ENCODE results near the gene MAP3K20. TPM values are rescaled to one million over a fixed set of nuclear protein-coding genes. Genes with fewer than 3 reads are reported as not detected.

Gene MAP3K20
- total RNA-seq, 1 donor, result 68.2 TPM

- no peak overlapping the region for H3K4me3 ChIP-seq (ENCODE audit: low read depth, low read length)
- TF ChIP-seq CTCF (IDR thresholded peaks at IDR 0.05; ENCODE audit: insufficient read depth, low read length), result no peak
- DNase-seq (ENCODE audit: low read depth), result peak; percentile 10
These were observed 212.9 kb downstream of the MAP3K20 start for GRCh38 chr2:173288561-173288960.

- peak; percentile 62 for DNase-seq (ENCODE audit: low read depth)
- TF ChIP-seq CTCF (IDR thresholded peaks at IDR 0.05; ENCODE audit: insufficient read depth, low read length), result no peak
- no peak overlapping the region for H3K4me3 ChIP-seq (ENCODE audit: low read depth, low read length)
These were observed 214.4 kb downstream of the MAP3K20 start for GRCh38 chr2:173290046-173290445.

DNA sequence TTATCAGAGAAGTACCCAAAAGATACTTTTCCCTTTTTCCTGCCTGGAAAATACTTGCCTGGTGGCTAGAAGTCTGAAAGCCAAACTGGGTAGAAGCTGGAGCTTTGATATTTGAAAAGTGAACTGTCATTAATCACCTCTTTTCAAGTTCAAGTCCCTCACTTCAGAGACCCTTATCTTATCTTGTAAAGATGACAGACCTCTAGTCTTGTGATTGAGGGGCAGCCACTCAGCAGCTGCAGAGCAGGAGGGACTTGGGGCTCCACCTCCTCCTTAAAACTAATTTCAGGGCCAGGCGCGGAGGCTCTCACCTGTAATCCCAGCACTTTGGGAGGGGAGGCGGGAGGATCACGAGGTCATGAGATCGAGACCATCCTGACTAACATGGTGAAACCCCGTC, 214.9 kb downstream of the MAP3K20 start:
- TF ChIP-seq CTCF (IDR thresholded peaks at IDR 0.05; ENCODE audit: insufficient read depth, low read length), result no peak
- DNase-seq (ENCODE audit: low read depth), result no peak
- H3K4me3 ChIP-seq (ENCODE audit: low read depth, low read length), result no peak overlapping the region

DNA sequence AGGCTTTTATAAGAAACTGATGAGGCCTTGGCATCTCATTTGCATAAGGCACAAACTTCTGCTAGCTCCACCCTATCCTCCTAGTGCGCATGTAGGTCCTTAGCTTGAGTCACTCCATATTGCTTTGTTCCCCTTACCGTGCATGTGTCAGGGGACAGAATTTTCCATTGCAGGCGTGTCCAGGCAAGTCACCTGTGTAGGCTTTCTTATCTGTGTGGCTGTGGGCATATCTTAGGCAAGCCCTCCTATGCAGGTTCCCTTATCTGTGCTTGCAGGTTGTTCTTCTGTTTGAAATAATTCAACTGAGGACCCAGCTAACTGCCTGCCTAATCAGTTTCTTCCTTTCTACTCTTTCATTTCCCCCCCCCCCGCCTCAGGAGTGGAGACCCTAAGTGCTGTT, 215.8 kb downstream of the MAP3K20 start:
- H3K4me3 ChIP-seq (ENCODE audit: low read depth, low read length), result no peak overlapping the region
- TF ChIP-seq CTCF (IDR thresholded peaks at IDR 0.05; ENCODE audit: insufficient read depth, low read length), result no peak
- DNase-seq (ENCODE audit: low read depth), result no peak

- no peak for TF ChIP-seq CTCF (IDR thresholded peaks at IDR 0.05; ENCODE audit: insufficient read depth, low read length)
- no peak overlapping the region for H3K4me3 ChIP-seq (ENCODE audit: low read depth, low read length)
- no peak for DNase-seq (ENCODE audit: low read depth)
These were observed 220.6 kb downstream of the MAP3K20 start for GRCh38 chr2:173296235-173296634.

GRCh38 chr2:173298536-173299097, 223.0 kb downstream of the MAP3K20 start:
- no peak for TF ChIP-seq CTCF (IDR thresholded peaks at IDR 0.05; ENCODE audit: insufficient read depth, low read length)
- H3K4me3 ChIP-seq (ENCODE audit: low read depth, low read length), result no peak overlapping the region
- no peak for DNase-seq (ENCODE audit: low read depth)

DNA sequence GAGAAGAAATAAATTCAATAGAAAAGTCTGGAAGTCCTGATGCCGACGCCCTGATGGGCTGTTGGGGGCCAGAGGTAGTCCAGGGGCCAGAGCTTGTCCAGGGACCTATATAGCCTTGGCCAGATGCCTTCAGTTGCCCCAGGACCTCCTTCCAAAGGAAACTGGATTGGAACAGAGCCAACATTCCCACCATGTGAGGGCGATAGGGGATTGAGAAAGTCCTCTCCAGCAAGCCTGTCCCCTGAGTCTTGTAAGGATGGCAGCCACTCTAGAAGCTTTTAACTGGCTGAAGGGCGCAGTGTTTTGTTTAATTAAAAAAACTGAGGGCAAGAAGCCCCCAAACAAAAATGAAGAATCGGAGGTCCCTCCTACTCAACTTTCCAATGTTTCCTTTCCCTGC, 224.1 kb downstream of the MAP3K20 start:
- DNase-seq (ENCODE audit: low read depth), result no peak
- no peak for TF ChIP-seq CTCF (IDR thresholded peaks at IDR 0.05; ENCODE audit: insufficient read depth, low read length)
- H3K4me3 ChIP-seq (ENCODE audit: low read depth, low read length), result no peak overlapping the region

All from fibroblast of the aortic adventitia (primary cell).